ENCODE results near the gene PRKD1.
"Not testable (repeated sequence)": the region's sequence is repeated elsewhere in the genome, so short reads cannot be mapped to it uniquely, and the experiment has no call there.

The PRKD1 gene

GRCh38 chr14:29898470-29898869 lies 29.2 kb downstream of the PRKD1 start:
- no peak for DNase-seq

- no peak for DNase-seq
Measured at GRCh38 chr14:29897181-29897580, 30.5 kb downstream of the PRKD1 start.

- DNase-seq: no peak
Measured at GRCh38 chr14:29896354-29896821, 31.3 kb downstream of the PRKD1 start.

- DNase-seq: no peak
Measured at GRCh38 chr14:29895591-29896083, 32.0 kb downstream of the PRKD1 start.

GRCh38 chr14:29893989-29894388 lies 33.7 kb downstream of the PRKD1 start:
- DNase-seq: no peak

GRCh38 chr14:29892327-29892726 lies 35.3 kb downstream of the PRKD1 start:
- DNase-seq: no peak

GRCh38 chr14:29885988-29886387 lies 41.7 kb downstream of the PRKD1 start:
- DNase-seq: no peak

GRCh38 chr14:29868000-29868399 lies 59.6 kb downstream of the PRKD1 start:
- DNase-seq: no peak

GRCh38 chr14:29865299-29865698 lies 62.3 kb downstream of the PRKD1 start:
- DNase-seq: no peak

- no peak for DNase-seq
Measured at GRCh38 chr14:29861996-29862395, 65.7 kb downstream of the PRKD1 start.

GRCh38 chr14:29858299-29858698 lies 69.3 kb downstream of the PRKD1 start:
- no peak for DNase-seq

GRCh38 chr14:29857551-29857950 lies 70.1 kb downstream of the PRKD1 start:
- DNase-seq: no peak

- no peak for DNase-seq
Measured at GRCh38 chr14:29856516-29856915, 71.1 kb downstream of the PRKD1 start.

GRCh38 chr14:29853691-29854090 lies 74.0 kb downstream of the PRKD1 start:
- not testable (repeated sequence) for DNase-seq

- DNase-seq: no peak
Measured at GRCh38 chr14:29853272-29853671, 74.4 kb downstream of the PRKD1 start.

GRCh38 chr14:29851397-29851796 lies 76.2 kb downstream of the PRKD1 start:
- DNase-seq: no peak

GRCh38 chr14:29847056-29847380 lies 80.6 kb downstream of the PRKD1 start:
- no peak for DNase-seq

- DNase-seq: no peak
Measured at GRCh38 chr14:29846339-29847055, 81.2 kb downstream of the PRKD1 start.

- no peak for DNase-seq
Measured at GRCh38 chr14:29843981-29844380, 83.7 kb downstream of the PRKD1 start.

GRCh38 chr14:29842228-29842627 lies 85.4 kb downstream of the PRKD1 start:
- DNase-seq: no peak

GRCh38 chr14:29840369-29840892 lies 87.2 kb downstream of the PRKD1 start:
- DNase-seq: not testable (repeated sequence)

- not testable (repeated sequence) for DNase-seq
Measured at GRCh38 chr14:29839691-29840090, 88.0 kb downstream of the PRKD1 start.

GRCh38 chr14:29838752-29839151 lies 88.9 kb downstream of the PRKD1 start:
- no peak for DNase-seq

- no peak for DNase-seq
Measured at GRCh38 chr14:29836395-29836794, 91.3 kb downstream of the PRKD1 start.

- no peak for DNase-seq
Measured at GRCh38 chr14:29832042-29832441, 95.6 kb downstream of the PRKD1 start.

Measured in NK-92 treated with Interleukin-12 subunit alpha and Interleukin-12 subunit beta, amount 100 ng/mL, for 24 hours (cell line).